Neural cell (in vitro differentiated cells): ENCODE data around the gene DNAJC15. TPM values are rescaled to one million over a fixed set of nuclear protein-coding genes. Genes with fewer than 3 reads are reported as not detected.

Source experiments
- H2AFZ ChIP-seq: fragments of 200-600, 300-800 bp; sonication (generic), shearing (Covaris generic); 2 replicates; pipeline ENCODE4 v1.6.0; 2014; ENCODE audit warnings: low read depth, mild to moderate bottlenecking, antibody characterized with exemption, low read length, moderate library complexity
- H3F3A ChIP-seq: fragments of 200-600 bp; shearing (Covaris generic); 2 replicates; pipeline ENCODE4 v1.6.1; 2016; ENCODE audit warnings: mild to moderate bottlenecking, moderate library complexity, mixed read lengths, antibody characterized with exemption, low read length; ENCODE audit not compliant: insufficient read depth, poor library complexity, severe bottlenecking
- H3K27ac ChIP-seq: fragments of 200-600, 300-800 bp; sonication (generic), shearing (Covaris generic); 2 replicates; pipeline ENCODE4 v1.5.1; 2014; ENCODE audit warnings: mild to moderate bottlenecking, low read length, moderate library complexity
- H3K27me3 ChIP-seq: fragments of 300-800, 200-600 bp; sonication (generic), shearing (Covaris generic); 2 replicates; pipeline ENCODE4 v1.6.0; 2014; ENCODE audit warnings: mild to moderate bottlenecking, low read depth, low read length, moderate library complexity; ENCODE audit not compliant: insufficient read depth
- H3K36me3 ChIP-seq: fragments of 300-800, 200-600 bp; sonication (generic), shearing (Covaris generic); 2 replicates; pipeline ENCODE4 v1.5.1; 2014; ENCODE audit warnings: mild to moderate bottlenecking, antibody characterized with exemption, low read length, moderate library complexity; ENCODE audit not compliant: insufficient read depth
- H3K4me2 ChIP-seq: fragments of 300-800, 200-600 bp; sonication (generic), shearing (Covaris generic); 2 replicates; pipeline ENCODE4 v1.6.0; 2014; ENCODE audit warnings: mild to moderate bottlenecking, low read length
- H3K4me3 ChIP-seq: fragments of 300-800, 200-600 bp; sonication (generic), shearing (Covaris generic); 2 replicates; pipeline ENCODE4 v1.5.1; 2014; ENCODE audit warnings: mild to moderate bottlenecking, low read length, moderate library complexity
- H3K79me2 ChIP-seq: fragments of 200-600 bp; shearing (Covaris generic); replicated peaks from 2 replicates; pipeline ENCODE4 v1.6.0; 2014; ENCODE audit warnings: mild to moderate bottlenecking, low read length, moderate library complexity; ENCODE audit not compliant: insufficient read depth
- H3K9ac ChIP-seq: fragments of 300-800, 200-600 bp; sonication (generic), shearing (Covaris generic); 2 replicates; pipeline ENCODE4 v1.6.1; 2016; ENCODE audit warnings: mild to moderate bottlenecking, low read length, mixed read lengths
- H3K9me2 ChIP-seq: fragments of 200-600 bp; shearing (Covaris generic); 2 replicates; pipeline ENCODE4 v1.6.1; 2016; ENCODE audit warnings: mild to moderate bottlenecking, low read length, mixed read lengths; ENCODE audit not compliant: insufficient read depth
- H3K9me3 ChIP-seq: fragments of 200-600, 300-800 bp; sonication (generic), shearing (Covaris generic); 2 replicates; pipeline ENCODE4 v1.6.1; 2016; ENCODE audit warnings: mild to moderate bottlenecking, mixed run types, low read length, moderate library complexity, mixed read lengths
- H4K20me1 ChIP-seq: fragments of 200-600 bp; shearing (Covaris generic); 2 replicates; pipeline ENCODE4 v1.6.1; 2016; ENCODE audit warnings: mild to moderate bottlenecking, mixed run types; ENCODE audit not compliant: insufficient read depth
- EP300 ChIP-seq: fragments of 450-650 bp; conservative IDR thresholded peaks from 2 replicates; pipeline ENCODE4 v1.6.1; 2014; ENCODE audit warnings: antibody characterized with exemption, mild to moderate bottlenecking, moderate library complexity; ENCODE audit not compliant: poor library complexity, severe bottlenecking
- EZH2 ChIP-seq: fragments of 200-600, 300-800 bp; shearing (Covaris generic), sonication (generic); IDR thresholded peaks from 2 replicates; pipeline ENCODE4 v1.6.1; 2014; ENCODE audit warnings: antibody characterized with exemption, low read length, borderline replicate concordance, mild to moderate bottlenecking; ENCODE audit not compliant: insufficient read depth, poor library complexity, severe bottlenecking
- MXI1 ChIP-seq: fragments of 450-650 bp; conservative IDR thresholded peaks from 2 replicates; pipeline ENCODE4 v1.6.1; 2014; ENCODE audit warnings: antibody characterized with exemption, mild to moderate bottlenecking; ENCODE audit not compliant: poor library complexity, severe bottlenecking
- POLR2AphosphoS5 ChIP-seq: IDR thresholded peaks from 2 replicates; pipeline ENCODE4 v1.6.1; 2012
- RAD21 ChIP-seq: fragments of 450-650 bp; conservative IDR thresholded peaks from 2 replicates; pipeline ENCODE4 v1.6.1; 2014; ENCODE audit warnings: antibody characterized with exemption, mild to moderate bottlenecking, moderate library complexity
- SMC3 ChIP-seq: fragments of 450-650 bp; conservative IDR thresholded peaks from 2 replicates; pipeline ENCODE4 v1.6.1; 2014; ENCODE audit warnings: antibody characterized with exemption, mild to moderate bottlenecking, moderate library complexity; ENCODE audit not compliant: poor library complexity
- TAF1 ChIP-seq: IDR thresholded peaks from 2 replicates; pipeline ENCODE4 v1.6.1; 2012; ENCODE audit warnings: low read depth
- polyA plus RNA-seq: library from polyadenylated mRNA; depleted of rRNA; stranded (reverse); fragments of >200 nt; gene quantifications from 2 replicates; pipeline ENCODE4 v1.2.3, GENCODE V29; 2014
- TF ChIP-seq, protein P1 (sequence below): fragments of 450-650 bp; IDR thresholded peaks from 2 replicates; pipeline ENCODE4 v1.5.1; 2014; ENCODE audit warnings: antibody characterized with exemption, mild to moderate bottlenecking, moderate library complexity; ENCODE audit not compliant: poor library complexity, severe bottlenecking
- TF ChIP-seq, protein P2 (sequence below): IDR thresholded peaks from 2 replicates; pipeline ENCODE4 v1.6.1; 2012; ENCODE audit warnings: borderline replicate concordance

Gene DNAJC15
- polyA plus RNA-seq, 1 donor from 2014 or later = 0.84 TPM

DNA sequence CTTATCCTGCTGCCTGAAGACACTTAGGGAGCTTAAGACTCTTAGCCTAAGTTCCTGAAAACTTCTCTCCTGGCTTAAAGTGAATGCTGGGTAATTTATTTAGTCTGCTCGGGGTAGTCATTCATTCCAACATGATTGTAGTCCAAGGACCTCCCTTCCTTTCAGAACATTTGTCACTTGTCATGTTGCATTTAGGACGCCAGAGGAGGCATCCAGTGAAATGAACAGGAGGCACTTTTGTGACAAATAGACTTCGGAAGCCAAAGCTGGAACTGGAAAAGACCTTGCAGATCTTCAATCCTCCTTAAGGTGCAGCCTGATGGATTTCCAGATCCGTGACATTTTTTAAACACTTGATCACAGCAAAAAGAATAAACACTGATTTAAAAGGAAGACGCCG lies 95.1 kb downstream of the DNAJC15 start:
- Histone ChIP-seq H3K9me2 (no peaks in the 10 kb centered on the region), H3K79me2 (no peaks in the 10 kb centered on the region), H3K27me3 (no peaks in the 10 kb centered on the region), H4K20me1 (no peaks in the 10 kb centered on the region), H2AFZ (no peak overlapping the region), H3F3A (no peaks in the 10 kb centered on the region), H3K4me2 (no peak overlapping the region), H3K9ac (no peak overlapping the region), H3K36me3 (no peaks in the 10 kb centered on the region), H3K9me3 (no peaks in the 10 kb centered on the region), H3K27ac (no peak overlapping the region), H3K4me3 (no peak overlapping the region)
- TF ChIP-seq, protein P1, sequence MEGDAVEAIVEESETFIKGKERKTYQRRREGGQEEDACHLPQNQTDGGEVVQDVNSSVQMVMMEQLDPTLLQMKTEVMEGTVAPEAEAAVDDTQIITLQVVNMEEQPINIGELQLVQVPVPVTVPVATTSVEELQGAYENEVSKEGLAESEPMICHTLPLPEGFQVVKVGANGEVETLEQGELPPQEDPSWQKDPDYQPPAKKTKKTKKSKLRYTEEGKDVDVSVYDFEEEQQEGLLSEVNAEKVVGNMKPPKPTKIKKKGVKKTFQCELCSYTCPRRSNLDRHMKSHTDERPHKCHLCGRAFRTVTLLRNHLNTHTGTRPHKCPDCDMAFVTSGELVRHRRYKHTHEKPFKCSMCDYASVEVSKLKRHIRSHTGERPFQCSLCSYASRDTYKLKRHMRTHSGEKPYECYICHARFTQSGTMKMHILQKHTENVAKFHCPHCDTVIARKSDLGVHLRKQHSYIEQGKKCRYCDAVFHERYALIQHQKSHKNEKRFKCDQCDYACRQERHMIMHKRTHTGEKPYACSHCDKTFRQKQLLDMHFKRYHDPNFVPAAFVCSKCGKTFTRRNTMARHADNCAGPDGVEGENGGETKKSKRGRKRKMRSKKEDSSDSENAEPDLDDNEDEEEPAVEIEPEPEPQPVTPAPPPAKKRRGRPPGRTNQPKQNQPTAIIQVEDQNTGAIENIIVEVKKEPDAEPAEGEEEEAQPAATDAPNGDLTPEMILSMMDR = no peak
- no peak for TF ChIP-seq MXI1
- TF ChIP-seq, protein P2, sequence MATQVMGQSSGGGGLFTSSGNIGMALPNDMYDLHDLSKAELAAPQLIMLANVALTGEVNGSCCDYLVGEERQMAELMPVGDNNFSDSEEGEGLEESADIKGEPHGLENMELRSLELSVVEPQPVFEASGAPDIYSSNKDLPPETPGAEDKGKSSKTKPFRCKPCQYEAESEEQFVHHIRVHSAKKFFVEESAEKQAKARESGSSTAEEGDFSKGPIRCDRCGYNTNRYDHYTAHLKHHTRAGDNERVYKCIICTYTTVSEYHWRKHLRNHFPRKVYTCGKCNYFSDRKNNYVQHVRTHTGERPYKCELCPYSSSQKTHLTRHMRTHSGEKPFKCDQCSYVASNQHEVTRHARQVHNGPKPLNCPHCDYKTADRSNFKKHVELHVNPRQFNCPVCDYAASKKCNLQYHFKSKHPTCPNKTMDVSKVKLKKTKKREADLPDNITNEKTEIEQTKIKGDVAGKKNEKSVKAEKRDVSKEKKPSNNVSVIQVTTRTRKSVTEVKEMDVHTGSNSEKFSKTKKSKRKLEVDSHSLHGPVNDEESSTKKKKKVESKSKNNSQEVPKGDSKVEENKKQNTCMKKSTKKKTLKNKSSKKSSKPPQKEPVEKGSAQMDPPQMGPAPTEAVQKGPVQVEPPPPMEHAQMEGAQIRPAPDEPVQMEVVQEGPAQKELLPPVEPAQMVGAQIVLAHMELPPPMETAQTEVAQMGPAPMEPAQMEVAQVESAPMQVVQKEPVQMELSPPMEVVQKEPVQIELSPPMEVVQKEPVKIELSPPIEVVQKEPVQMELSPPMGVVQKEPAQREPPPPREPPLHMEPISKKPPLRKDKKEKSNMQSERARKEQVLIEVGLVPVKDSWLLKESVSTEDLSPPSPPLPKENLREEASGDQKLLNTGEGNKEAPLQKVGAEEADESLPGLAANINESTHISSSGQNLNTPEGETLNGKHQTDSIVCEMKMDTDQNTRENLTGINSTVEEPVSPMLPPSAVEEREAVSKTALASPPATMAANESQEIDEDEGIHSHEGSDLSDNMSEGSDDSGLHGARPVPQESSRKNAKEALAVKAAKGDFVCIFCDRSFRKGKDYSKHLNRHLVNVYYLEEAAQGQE = no peak
- TF ChIP-seq EP300 = no peak
- no peak for TF ChIP-seq EZH2
- no peak for TF ChIP-seq SMC3
- no peak for TF ChIP-seq TAF1
- no peak for TF ChIP-seq POLR2AphosphoS5
- TF ChIP-seq RAD21 = no peak

DNA sequence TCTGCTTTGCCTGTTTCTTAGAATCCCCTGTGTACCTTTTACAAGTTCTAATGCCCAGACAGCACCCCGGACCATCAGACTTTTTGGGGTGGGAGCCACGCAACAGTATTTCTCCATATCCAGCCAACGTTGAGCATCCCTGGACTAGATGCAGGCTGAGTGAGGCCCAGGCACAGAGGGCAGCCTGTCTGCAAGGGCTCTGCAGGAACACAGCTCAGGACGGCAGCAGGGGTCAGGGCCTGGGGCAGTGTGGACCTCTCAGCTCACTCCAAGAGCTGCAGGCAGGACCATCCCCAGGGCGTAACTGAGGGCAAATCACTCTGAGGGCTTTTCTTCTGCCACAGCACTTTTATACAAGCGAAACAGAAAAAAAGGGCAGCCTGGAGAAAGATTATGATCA lies 95.8 kb downstream of the DNAJC15 start:
- Histone ChIP-seq H3K9ac (no peak overlapping the region), H3K9me2 (no peaks in the 10 kb centered on the region), H3F3A (no peaks in the 10 kb centered on the region), H3K4me3 (no peak overlapping the region), H3K27me3 (no peaks in the 10 kb centered on the region), H4K20me1 (no peaks in the 10 kb centered on the region), H3K27ac (no peak overlapping the region), H3K79me2 (no peaks in the 10 kb centered on the region), H3K4me2 (no peak overlapping the region), H2AFZ (no peak overlapping the region), H3K36me3 (no peaks in the 10 kb centered on the region), H3K9me3 (no peaks in the 10 kb centered on the region)
- TF ChIP-seq MXI1 (no peak), SMC3 (no peak), RAD21 (no peak), EP300 (no peak), POLR2AphosphoS5 (no peak), EZH2 (no peak), TAF1 (no peak)
- TF ChIP-seq, protein P2 = no peak
- TF ChIP-seq, protein P1 = no peak
